GM08714 (cell line): ENCODE measurements around the gene LRRC25.

Experiments used
- H3K4me3 ChIP-seq: fragments of 200-500 bp; sonication (Bioruptor generic); 2 replicates; pipeline ENCODE4 v1.5.1; 2014; ENCODE audit warnings: mild to moderate bottlenecking, low read length, inconsistent platforms
- ZNF274 ChIP-seq: IDR thresholded peaks from 2 replicates; pipeline ENCODE4 v1.6.1; 2012; ENCODE audit warnings: mild to moderate bottlenecking, low read depth, low read length

Gene LRRC25

DNA sequence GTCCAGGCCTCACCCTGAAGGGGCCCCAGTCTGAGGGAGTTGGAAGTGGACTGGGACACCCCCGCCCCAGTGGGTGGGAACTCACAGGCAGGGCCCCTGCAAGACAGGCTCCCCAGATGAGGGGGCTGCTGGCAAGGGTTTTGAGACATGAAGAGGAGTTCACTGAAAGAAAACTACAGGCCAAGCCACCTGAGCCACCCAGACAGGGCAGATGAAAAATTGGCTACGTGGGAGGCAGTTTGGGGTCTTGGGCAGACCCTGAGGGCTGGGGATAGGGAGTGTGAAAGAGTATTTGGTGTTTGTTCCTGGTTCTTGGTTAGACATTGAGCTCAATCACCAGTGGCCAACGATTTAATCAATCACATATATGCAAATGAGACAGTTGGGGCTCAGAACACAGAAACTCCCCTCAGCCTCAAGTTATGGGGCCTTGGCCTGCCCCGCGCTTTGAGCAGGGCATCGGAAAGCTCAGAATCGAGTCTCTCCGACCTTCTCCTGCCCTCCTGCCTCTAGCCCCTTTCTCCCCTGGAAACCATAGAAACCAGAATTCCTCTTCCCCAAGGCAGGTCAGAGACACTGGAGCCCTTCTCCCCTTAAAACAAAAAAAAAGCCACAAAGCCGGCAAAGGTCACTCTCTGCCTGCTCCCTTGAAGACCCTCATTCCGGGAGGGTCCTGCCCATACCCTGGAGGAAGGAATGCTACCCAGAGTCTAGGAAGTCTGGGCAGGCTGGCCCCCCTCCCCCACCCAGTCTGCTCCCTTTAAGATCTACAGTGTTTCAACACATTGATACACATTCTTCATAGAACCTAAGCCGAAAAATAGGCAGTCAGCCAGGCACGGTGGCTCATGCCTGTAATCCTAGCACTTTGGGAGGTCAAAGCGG lies 41.8 kb upstream of the LRRC25 start:
- no peak overlapping the region for H3K4me3 ChIP-seq
- TF ChIP-seq ZNF274 = no peak

DNA sequence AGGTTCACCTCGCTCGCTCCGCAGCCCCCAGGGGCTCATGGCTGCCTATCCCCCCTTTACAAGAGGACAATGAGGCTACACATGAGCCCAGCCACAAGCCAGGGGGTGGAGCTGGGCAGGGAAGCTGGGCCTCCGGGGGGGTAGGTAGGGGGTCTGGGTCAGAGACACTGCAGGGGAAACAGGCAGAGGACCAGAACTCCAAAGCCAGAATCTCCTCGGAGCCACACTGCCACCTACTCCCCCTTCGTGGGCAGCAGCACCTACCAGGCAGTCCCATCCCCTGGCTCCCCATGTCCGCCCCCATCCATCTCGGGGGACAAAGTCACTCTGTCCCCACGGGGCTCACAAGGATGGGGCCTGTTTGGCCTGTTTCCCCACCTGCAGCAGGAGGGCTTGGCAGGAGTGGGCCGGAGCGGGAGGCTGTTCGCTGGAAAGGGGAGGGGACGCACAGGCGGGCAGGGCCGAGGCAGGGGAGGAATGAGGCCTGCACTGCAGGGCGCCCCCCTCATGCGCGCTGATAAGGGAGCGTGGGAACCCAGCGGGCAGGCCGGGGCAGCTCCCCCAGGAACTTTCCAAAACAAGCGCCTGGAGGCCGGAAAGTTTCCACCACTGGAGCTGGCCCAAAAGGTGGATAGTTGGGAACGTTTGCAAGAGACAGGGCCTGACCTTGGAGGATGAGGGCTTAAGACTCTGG lies 41.1 kb upstream of the LRRC25 start:
- no peak overlapping the region for H3K4me3 ChIP-seq
- no peak for TF ChIP-seq ZNF274

DNA sequence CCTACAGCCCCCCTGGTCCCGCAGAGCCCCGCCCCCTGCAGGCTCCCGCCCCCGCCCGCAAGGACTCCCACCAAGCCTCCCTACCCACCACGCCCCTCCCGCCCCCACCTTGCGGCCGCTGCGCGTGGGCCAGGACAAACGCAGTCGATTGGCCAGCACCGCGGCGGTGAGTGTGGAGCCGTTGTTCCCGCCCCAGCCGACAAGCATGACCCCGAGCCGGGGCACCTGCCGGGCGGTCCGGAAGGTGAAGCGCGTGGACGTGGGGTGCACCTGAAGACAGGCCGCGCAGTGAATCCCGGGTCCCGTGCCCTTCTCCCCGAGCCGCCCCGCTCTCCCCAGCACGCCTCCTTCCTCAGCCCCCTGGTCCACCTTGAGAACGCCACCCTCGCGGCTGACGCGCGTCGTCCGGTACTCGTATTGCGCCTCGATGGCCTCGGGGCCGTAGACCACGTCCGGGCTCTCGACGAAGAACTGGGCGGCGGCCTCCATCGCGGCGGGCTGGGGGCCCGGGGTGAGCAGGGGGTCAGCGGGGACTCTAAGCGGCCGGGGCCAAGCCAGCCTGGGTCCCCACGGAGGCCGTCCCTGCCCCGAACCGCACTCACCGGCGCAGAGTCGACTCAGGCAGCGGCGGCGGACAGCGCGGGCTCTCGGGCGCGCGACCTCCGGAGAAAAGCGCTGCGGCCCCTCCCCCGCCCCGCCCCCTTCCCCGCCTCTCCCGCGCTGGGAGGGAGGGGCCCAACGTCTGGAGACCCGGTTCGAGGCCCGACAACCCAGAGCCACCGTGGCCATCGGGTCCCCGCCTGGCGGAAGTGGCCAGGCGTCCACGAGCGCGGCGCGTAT lies 40.3 kb upstream of the LRRC25 start, which contains the start of gene ISYNA1:
TSS of gene ISYNA1 (minus strand) at position 643 of the 840 bp plus-strand sequence. CDS start at position 489, 154 bp downstream.
- peak within 1 kb of the TSS; percentile 58; the same call in 1 of the 2 replicates for H3K4me3 ChIP-seq
- TF ChIP-seq ZNF274 = no peak

DNA sequence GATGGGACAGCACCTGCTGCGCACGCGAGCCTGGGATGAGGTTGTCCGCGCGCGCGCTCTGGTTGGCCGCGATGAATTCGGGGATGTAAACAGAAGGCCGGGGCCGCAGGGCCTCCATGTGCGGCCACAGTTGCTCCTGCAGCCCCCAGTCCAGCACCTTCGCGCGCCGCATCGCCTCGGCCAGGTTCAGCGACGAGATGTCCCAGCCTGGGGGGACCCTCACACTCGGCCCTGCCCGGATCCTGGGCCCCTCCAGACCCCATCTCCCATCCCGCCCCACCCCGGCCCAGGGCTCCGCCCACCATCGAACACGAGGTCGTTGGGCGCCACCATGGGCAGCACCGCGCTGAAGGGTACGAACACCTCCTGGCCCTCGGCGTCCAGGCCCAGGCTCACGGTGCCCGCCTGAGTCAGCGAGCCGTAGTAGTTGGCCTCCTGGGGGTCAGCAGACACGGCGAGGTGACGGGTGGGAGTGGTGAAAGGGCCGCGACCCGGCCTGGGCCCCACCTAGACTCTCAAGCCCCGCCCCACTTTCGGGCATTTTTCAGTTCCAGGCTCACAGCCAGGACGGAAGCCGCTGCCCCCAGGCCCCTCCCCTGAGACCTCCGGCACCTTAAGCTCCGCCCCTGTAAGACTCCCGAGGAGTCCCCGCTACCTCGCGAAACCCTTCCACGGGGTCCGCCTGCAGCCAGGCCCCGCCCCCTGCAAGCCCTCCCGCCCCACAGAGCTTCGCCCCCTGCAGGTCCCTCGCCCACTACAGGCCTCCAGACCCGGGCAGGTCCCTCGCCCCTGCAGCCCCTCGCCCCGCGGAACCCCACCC lies 39.5 kb upstream of the LRRC25 start:
- H3K4me3 ChIP-seq = peak overlapping the region; percentile 45; the same call in 1 of the 2 replicates
- TF ChIP-seq ZNF274 = no peak

DNA sequence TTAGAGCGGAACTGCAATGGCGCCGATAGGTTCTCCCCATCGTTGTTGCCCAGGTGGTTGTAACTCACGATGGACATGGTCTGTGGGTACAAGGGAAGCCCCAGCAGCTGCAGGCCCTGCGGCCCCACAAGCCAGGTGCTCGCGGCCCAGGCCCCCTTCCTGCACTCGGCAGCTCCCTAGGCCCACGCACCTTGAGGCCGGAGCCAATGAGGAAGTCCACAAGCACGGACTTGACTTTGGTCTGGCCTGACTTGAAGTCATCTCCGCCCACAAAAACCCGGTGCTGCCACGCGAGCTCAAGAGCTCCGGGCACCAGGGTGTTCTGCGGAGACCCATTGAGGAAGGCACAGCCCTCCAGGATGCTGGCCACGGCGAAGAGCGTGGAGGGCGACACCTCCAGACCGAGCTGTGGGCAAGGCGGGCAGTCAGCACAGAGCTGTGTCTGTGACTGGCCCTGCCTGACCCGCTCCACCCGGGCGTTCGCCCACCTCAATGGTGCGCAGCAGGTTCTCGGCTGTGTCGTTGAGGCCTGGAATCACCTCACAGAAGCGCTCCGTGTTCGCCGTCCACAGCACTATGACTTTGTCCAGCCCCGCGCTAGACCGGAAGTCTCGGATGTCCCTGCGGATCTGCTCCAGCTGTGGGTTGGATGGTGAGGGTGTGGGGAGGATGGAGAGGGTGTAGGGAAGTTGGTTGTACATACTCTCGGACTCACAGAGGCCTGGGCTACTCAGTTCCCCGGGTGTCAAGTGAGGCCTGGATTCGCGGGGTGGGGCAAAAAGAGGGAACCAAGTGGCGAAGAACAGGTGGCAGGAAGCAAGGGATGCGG lies 38.6 kb upstream of the LRRC25 start:
- no peak for TF ChIP-seq ZNF274
- peak overlapping the region; percentile 45; the same call in 1 of the 2 replicates for H3K4me3 ChIP-seq

DNA sequence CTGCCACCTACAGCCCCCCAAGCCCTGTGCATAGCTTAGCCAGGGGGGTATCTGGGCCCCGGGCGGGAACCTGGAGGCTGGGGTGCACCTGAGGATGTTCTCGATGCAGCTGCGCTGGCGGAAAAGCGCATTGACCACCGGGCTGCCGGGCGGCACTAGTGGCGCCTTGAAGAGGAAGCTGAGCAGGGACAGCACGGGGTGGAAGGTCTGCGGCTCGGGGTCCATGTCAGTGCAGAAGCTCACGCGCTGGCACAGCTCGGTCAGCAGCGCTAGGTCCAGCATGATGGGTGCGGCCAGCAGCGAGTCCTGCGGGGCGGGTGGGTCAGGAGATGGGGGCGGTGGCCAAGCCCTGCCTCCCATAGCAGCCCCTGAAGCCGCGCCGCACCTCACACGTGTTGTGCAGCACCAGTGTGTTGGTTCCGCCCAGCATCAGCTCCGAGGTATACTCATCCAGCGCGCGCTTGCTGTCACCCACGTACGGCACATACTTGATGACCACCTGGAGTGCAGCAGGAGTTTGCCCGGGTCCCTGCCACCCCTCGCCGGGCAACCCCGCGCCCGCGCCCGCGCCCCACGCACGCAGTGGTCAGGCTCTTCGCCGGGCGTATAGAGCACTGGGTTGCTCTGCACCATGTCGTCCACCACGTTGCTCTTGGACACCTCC lies 37.9 kb upstream of the LRRC25 start:
- no peak overlapping the region for H3K4me3 ChIP-seq
- TF ChIP-seq ZNF274 = no peak

DNA sequence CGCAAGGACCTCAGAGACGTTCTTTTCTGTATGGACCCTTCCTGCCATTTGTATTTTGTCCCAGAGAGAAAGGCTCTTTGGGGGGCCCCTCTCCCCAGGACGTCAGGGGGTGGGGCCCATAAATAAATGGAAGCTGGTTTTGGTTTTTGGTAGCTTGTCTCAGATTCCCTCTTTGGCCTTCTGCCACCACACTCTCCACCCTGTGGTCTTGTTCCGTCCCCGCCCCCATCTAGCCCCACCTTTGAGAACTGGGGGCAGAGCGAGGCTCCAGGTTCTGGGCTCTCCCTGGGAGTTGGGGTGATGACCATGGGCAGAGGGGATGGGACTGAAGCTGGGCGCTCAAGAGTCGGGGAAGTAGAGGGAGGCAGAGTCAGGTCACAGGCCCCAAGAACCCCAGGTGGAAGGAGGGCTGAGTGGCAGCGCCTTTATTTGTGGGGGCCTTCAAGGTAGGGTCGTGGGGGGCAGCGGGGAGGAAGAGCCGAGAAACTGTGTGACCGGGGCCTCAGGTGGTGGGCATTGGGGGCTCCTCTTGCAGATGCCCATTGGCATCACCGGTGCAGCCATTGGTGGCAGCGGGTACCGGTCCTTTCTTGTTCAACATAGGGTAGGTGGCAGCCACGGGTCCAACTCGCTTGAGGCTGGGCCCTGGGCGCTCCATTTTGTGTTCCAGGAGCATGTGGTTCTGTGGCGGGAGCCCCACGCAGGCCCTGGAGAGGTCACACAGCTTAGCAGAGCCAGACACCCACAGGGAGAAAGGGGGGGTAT lies 37.2 kb upstream of the LRRC25 start:
- no peak overlapping the region for H3K4me3 ChIP-seq
- no peak for TF ChIP-seq ZNF274

DNA sequence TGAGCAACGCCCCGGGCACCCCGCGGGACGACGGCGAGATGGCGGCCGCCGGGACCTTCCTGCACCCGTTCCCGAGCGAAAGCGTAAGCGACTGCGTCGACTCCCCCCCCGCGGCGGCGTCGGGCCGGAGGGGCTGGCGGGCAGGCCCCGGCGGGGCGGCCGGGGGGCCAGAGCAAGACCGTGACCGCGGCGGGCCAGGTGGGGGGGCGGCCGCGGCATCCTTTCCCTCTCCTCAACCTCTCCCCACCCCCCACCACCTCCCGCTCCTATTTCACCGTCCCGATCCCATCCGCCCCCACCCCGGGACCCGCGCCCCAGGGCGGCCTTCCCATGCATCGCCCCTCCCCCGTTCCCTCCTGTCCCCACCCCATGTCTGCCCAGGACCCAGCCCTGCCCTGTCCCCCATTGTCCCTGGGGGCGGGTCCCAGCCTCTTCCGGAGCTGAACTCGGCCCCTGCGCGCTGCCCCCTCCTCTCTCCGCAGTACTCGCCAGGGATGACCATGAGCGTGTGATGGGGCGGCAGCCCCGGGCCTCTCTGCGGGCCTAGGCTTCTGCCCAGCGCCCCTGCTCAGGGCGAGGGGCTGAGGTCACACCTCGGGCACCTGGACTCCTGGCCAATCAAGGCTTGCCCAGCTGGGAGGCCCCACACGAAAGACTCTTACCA lies 36.4 kb upstream of the LRRC25 start:
- no peak for TF ChIP-seq ZNF274
- H3K4me3 ChIP-seq = peak overlapping the region; percentile 13; the same call in 1 of the 2 replicates

DNA sequence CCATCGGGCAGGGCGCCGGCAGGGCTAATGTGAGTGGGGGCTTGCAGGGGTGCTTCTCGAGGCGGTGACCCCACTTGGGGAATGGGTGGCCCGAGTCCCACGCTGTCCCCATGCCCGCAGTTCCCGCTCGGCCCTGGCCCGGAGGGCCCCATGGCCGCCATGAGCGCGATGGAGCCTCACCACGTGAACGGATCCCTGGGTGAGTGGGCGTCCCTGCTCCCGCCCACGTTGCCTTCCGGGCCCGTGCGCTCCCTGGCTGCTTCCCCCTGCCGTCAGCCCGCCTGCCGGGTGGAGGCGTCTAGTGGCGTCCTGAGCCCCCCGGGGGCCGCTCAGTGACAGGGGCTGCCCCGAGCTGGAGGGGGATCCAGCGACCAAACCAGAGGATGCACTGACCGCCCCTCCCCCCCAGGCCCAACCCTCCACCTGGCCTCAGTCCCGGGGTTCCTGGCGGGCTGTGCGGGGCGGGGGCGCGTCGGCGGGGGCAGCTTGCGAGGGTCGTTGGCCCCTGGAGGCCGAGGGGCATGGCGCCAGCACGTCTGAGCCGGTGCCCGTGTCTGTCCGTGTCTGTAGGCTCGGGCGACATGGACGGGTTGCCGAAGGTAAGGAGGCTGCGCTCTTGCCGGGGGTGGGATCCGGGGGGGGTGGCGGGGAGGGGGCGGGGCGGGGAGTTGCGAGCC lies 35.7 kb upstream of the LRRC25 start:
- peak overlapping the region; percentile 54; the same call in 1 of the 2 replicates for H3K4me3 ChIP-seq
- TF ChIP-seq ZNF274 = no peak
